HG03469 (cell line): ENCODE results near the gene U2AF2.

Experiments used
- ATAC-seq: cut with Tn5 transposase; IDR thresholded peaks from one replicate; pipeline ENCODE4 v1.9.1; 2021; ENCODE audit warnings: mild to moderate bottlenecking, moderate library complexity, moderate number of reproducible peaks; ENCODE audit not compliant: unreplicated experiment

The U2AF2 gene

DNA sequence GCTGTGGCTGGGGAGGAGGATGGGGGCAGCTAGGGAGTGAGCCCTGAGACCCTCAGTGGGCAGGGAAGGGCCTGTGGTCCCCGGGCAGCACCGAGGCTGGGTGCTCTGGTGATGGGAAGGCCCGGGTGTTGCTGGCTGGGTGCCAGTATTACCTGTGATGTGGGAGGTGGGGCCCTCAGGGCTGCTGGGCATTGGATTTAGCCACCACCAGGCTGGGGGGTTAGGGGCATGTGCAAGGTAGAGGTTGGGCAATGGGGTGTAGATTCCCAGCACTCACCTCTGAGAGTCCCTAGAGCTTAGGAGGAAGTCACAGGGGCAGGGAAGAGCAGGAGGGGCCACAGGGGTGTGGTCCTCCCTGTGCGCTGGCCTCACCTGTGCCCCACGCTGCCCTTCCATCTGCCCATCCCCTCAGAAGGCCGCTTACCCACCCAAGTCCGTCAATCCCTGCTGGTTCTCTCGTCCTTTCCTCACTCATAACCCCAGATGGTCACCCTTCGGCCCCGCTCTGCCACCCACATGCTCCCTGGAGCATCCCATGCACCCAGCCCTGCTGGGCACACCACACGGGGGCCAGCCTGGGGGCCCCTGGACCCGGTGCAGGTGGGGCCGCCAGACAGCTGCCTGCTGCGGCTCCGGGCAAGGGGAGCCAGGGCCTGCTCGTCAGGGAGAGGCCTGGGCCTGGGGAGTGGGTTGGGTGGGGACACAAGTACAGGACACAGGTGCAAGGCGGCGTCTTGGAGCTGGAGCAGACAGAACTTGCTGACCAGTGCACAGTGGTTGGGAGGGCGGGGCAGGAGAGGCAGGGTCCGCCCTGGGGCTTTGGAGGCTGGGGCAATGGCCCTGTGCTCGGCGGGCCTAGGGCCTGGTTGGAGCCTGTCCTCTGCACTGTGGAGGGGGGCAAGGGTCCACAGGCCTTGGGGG lies 32.7 kb downstream of the U2AF2 start:
- no peak for ATAC-seq

GRCh38 chr19:55688422-55689218 lies 33.8 kb downstream of the U2AF2 start:
- no peak for ATAC-seq

- ATAC-seq = no peak
These were observed 34.7 kb downstream of the U2AF2 start for GRCh38 chr19:55689411-55690108.

GRCh38 chr19:55690109-55690768 lies 35.4 kb downstream of the U2AF2 start:
- ATAC-seq = no peak

GRCh38 chr19:55690769-55691545 lies 36.1 kb downstream of the U2AF2 start:
- ATAC-seq = no peak

- ATAC-seq = no peak
These were observed 37.0 kb downstream of the U2AF2 start for GRCh38 chr19:55691561-55692481.

GRCh38 chr19:55692681-55693081 lies 37.8 kb downstream of the U2AF2 start:
- no peak for ATAC-seq

DNA sequence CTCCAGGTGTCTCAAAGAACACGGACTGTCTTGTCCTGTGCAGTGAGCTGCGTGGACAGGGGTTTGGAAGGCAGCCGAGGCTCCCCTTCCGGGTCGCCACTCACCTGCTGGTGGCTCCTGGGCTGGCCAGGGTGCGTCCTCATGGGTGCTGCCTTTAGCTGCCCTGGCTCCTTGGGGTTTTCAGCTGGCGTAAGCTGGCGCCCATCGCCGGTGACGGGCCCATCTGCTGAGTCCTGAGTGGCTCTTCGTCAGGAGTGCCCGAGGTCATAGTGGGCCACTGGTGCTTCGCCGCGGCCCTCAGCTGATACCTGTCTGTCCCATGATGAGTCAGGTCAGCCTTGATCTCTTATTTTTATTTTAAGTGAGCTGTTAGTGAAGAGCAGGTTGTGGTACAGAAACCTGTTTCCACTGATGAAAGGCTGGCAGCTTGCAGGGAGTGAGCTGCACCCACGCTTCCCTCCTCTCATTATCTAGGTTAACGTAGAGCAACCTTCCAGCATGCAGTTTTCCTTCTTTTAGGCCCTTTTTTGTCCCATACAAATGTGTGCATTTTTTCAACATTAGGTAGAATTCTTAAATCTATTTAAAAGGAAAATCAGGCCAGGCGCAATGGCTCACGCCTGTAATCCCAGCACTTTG lies 38.6 kb downstream of the U2AF2 start:
- ATAC-seq = no peak

- no peak for ATAC-seq
These were observed 39.4 kb downstream of the U2AF2 start for GRCh38 chr19:55694241-55694655.

DNA sequence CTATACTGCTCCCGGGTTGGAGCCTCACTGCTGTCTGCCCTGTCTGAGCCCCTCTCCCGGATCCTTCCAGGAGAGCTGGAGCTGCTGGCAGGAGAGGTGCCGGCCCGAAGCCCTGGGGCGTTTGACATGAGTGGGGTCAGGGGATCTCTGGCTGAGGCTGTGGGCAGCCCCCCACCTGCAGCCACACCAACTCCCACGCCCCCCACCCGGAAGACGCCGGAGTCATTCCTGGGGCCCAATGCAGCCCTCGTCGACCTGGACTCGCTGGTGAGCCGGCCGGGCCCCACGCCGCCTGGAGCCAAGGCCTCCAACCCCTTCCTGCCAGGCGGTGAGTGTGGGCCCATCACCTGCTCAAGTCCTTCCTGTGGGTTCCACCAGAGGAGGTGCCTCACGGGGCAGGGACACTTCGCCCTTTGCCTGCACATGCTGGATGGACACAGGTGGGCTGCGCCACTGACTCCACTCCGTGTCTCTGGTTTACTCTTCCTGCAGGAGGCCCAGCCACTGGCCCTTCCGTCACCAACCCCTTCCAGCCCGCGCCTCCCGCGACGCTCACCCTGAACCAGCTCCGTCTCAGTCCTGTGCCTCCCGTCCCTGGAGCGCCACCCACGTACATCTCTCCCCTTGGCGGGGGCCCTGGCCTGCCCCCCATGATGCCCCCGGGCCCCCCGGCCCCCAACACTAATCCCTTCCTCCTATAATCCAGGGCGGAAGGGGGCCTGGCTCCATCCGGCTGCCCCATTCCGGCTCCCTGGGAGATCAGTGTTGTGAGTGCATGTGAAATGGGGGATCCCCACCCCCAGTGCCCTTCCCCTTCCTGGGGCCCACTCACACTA lies 40.0 kb downstream of the U2AF2 start:
- ATAC-seq = no peak

DNA sequence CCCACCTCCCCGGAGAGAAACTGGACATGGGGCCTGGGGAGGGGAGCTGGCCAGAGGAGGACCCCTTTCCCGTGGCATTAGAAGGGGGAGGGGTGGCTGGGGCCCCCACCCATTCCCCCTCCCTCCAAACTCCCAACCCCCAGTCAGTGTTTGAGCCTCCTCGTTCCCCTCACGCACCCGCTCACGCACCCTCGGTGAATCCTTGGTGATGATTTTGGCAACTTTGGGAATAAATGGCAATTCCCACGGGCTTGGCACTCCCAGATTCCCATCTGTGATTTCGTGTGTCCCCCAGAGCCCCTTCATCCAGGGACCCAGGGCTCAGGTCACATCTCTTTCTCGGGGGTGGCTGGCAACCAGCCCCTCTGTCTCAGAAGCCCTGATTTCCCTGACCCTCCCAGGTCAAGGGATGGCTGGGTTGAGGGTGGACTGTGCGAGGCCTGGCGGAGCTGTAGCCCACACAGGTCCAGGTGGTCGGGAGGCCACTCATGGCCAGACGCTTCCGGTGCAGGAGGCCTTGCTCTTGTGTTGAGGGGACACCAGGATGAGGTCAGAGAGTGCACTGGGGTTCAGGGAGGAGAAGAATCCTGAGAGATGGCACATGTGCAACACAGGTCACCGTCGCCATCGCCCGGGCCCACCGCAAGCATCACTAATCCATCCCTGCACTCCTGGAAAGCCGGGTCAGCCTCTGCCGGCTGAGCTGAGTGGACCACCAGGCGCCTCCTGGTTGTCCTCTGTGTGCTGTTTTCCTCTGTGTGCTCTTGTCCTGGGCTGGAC lies 40.9 kb downstream of the U2AF2 start:
- ATAC-seq = no peak

GRCh38 chr19:55696301-55697068 lies 41.6 kb downstream of the U2AF2 start:
- no peak for ATAC-seq

- no peak for ATAC-seq
These were observed 42.2 kb downstream of the U2AF2 start for GRCh38 chr19:55697069-55697440.

GRCh38 chr19:55697698-55698097 lies 42.9 kb downstream of the U2AF2 start:
- ATAC-seq = no peak

GRCh38 chr19:55698256-55698655 lies 43.4 kb downstream of the U2AF2 start:
- ATAC-seq = no peak

- no peak for ATAC-seq
These were observed 44.4 kb downstream of the U2AF2 start for GRCh38 chr19:55699221-55699620.
